SU-DHL-6 (cell line): Measurements from ENCODE around the gene OTOF.

Experiments used
- H2AFZ ChIP-seq: fragments of 200-600 bp; sonication (generic); 2 replicates; pipeline ENCODE4 v1.6.1; 2014; ENCODE audit warnings: low read depth, mild to moderate bottlenecking, moderate library complexity, mixed read lengths, antibody characterized with exemption, low read length; ENCODE audit not compliant: severe bottlenecking
- H3F3A ChIP-seq: fragments of 200-600 bp; shearing (Covaris generic); 2 replicates; pipeline ENCODE4 v1.6.0; 2016; ENCODE audit warnings: antibody characterized with exemption, mild to moderate bottlenecking; ENCODE audit not compliant: insufficient read depth
- H3K27ac ChIP-seq: fragments of 200-600 bp; sonication (generic); 2 replicates; pipeline ENCODE4 v1.5.1; 2016; ENCODE audit warnings: low read depth, mild to moderate bottlenecking, low read length, moderate library complexity, mixed read lengths
- H3K27me3 ChIP-seq: fragments of 200-600 bp; sonication (generic), shearing (Covaris generic); 2 replicates; pipeline ENCODE4 v1.6.0; 2014; ENCODE audit warnings: mild to moderate bottlenecking, low read length
- H3K36me3 ChIP-seq: fragments of 200-600 bp; sonication (generic); 2 replicates; pipeline ENCODE4 v1.6.1; 2014; ENCODE audit warnings: mild to moderate bottlenecking, low read length, mixed read lengths
- H3K4me2 ChIP-seq: fragments of 300-600, 200-600 bp; shearing (Covaris generic), sonication (generic); 2 replicates; pipeline ENCODE4 v1.6.0; 2014; ENCODE audit warnings: low read length, low read depth, mild to moderate bottlenecking; ENCODE audit not compliant: poor library complexity, severe bottlenecking
- H3K4me3 ChIP-seq: fragments of 200-600 bp; sonication (generic); 2 replicates; pipeline ENCODE4 v1.5.1; 2014; ENCODE audit warnings: antibody characterized with exemption, low read length, mild to moderate bottlenecking, mixed read lengths; ENCODE audit not compliant: insufficient read depth, poor library complexity, severe bottlenecking
- H3K79me2 ChIP-seq: fragments of 200-600 bp; sonication (generic); 2 replicates; pipeline ENCODE4 v1.6.1; 2014; ENCODE audit warnings: mild to moderate bottlenecking, low read length, moderate library complexity; ENCODE audit not compliant: insufficient read depth
- H3K9ac ChIP-seq: fragments of 200-600 bp; sonication (generic); 2 replicates; pipeline ENCODE4 v1.7.0; 2014; ENCODE audit warnings: mild to moderate bottlenecking, low read length
- H3K9me2 ChIP-seq: fragments of 200-600 bp; sonication (generic); replicated peaks from 2 replicates; pipeline ENCODE4 v1.6.1; 2014; ENCODE audit warnings: low read length; ENCODE audit not compliant: insufficient read depth
- H3K9me3 ChIP-seq: fragments of 200-600 bp; sonication (generic); 2 replicates; pipeline ENCODE4 v1.6.1; 2014; ENCODE audit warnings: low read length, mixed read lengths; ENCODE audit not compliant: insufficient read depth
- H4K20me1 ChIP-seq: fragments of 200-600 bp; sonication (generic); 2 replicates; pipeline ENCODE4 v1.6.1; 2014; ENCODE audit warnings: low read depth, mild to moderate bottlenecking, antibody characterized with exemption, low read length, moderate library complexity, mixed read lengths
- CTCF ChIP-seq: fragments of 200-600 bp; sonication (generic); IDR thresholded peaks from one replicate; pipeline ENCODE4 v1.5.1; 2017; ENCODE audit warnings: antibody characterized with exemption, mild to moderate bottlenecking, low read length, moderate library complexity; ENCODE audit not compliant: insufficient read depth, poor library complexity, severe bottlenecking
- EZH2phosphoT487 ChIP-seq: fragments of 200-600 bp; sonication (generic), shearing (Covaris generic); conservative IDR thresholded peaks from 2 replicates; pipeline ENCODE4 v1.6.1; 2018; ENCODE audit warnings: mild to moderate bottlenecking, antibody characterized with exemption, low read length, moderate library complexity, mixed read lengths

The OTOF gene

GRCh38 chr2:26488463-26489212, 10.7 kb upstream of the OTOF start:
- Histone ChIP-seq H3K9ac (no peak overlapping the region), H3K9me2 (no peaks in the 10 kb centered on the region)

GRCh38 chr2:26487192-26487591, 9.3 kb upstream of the OTOF start:
- Histone ChIP-seq H3K27me3 (no peaks in the 10 kb centered on the region), H3K4me2 (no peak overlapping the region)

More at GRCh38 chr2:26488463-26489212, 10.7 kb upstream of the OTOF start:
- no peak for TF ChIP-seq EZH2phosphoT487
- TF ChIP-seq CTCF, result no peak
- Histone ChIP-seq H3K27ac (no peak overlapping the region), H2AFZ (no peak overlapping the region), H4K20me1 (no peaks in the 10 kb centered on the region), H3K27me3 (no peaks in the 10 kb centered on the region), H3K9me3 (no peaks in the 10 kb centered on the region), H3K4me3 (no peak overlapping the region), H3F3A (no peaks in the 10 kb centered on the region), H3K4me2 (no peak overlapping the region), H3K36me3 (no peaks in the 10 kb centered on the region), H3K79me2 (no peaks in the 10 kb centered on the region)

GRCh38 chr2:26486789-26487188, 8.9 kb upstream of the OTOF start:
- TF ChIP-seq EZH2phosphoT487, result no peak
- no peak for TF ChIP-seq CTCF
- no peaks in the 10 kb centered on the region for H3K9me3 ChIP-seq
- no peak overlapping the region for H3K27ac ChIP-seq
- no peaks in the 10 kb centered on the region for H3K79me2 ChIP-seq
- H4K20me1 ChIP-seq, result no peaks in the 10 kb centered on the region
- H3K36me3 ChIP-seq, result no peaks in the 10 kb centered on the region
- H2AFZ ChIP-seq, result no peak overlapping the region
- no peaks in the 10 kb centered on the region for H3K27me3 ChIP-seq
- no peaks in the 10 kb centered on the region for H3F3A ChIP-seq
- no peak overlapping the region for H3K9ac ChIP-seq
- no peaks in the 10 kb centered on the region for H3K9me2 ChIP-seq
- no peak overlapping the region for H3K4me3 ChIP-seq
- H3K4me2 ChIP-seq, result no peak overlapping the region

More at GRCh38 chr2:26487192-26487591, 9.3 kb upstream of the OTOF start:
- Histone ChIP-seq H3K9me3 (no peaks in the 10 kb centered on the region), H3K9me2 (no peaks in the 10 kb centered on the region), H3K79me2 (no peaks in the 10 kb centered on the region), H3K27ac (no peak overlapping the region), H3K4me3 (no peak overlapping the region), H3K36me3 (no peaks in the 10 kb centered on the region), H3F3A (no peaks in the 10 kb centered on the region), H2AFZ (no peak overlapping the region), H4K20me1 (no peaks in the 10 kb centered on the region), H3K9ac (no peak overlapping the region)
- TF ChIP-seq CTCF (no peak), EZH2phosphoT487 (no peak)
